ENCODE results near the gene SPRED2.
"Not testable (repeated sequence)": the region's sequence is repeated elsewhere in the genome, so short reads cannot be mapped to it uniquely, and the experiment has no call there.

SPRED2 gene

DNA sequence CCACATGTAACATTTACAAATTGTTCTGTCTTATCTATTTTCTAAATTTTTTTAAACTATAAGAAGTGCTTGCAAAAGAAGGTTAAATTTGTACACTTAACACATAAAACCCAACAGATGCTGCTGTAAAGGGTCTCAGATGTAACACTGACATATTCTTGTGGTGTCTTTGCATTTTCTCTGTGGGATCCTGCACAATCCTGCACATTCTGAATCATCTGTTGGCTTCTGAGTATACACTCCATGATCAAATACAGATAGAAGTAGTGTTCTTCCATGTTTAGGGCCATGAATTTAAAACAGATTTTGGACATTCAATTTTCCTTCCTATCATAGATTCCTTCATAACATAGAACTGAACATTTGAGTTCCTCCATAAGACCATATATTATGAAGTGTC is 89.0 kb downstream of the SPRED2 start:
- Histone ChIP-seq H3K27ac (ENCODE audit: insufficient read depth in 1 of 2, low read depth in 1 of 2, low read length in 2 of 2, poor library complexity in 1 of 2, severe bottlenecking in 2 of 2) (no peak overlapping the region), H3K36me3 (ENCODE audit: control insufficient read depth in 4 of 4, insufficient read depth in 4 of 4, low read length in 3 of 4) (peaks cover 0 to 5% (median 1%) of the 10 kb centered on the region in 4 experiments), H3K4me3 (ENCODE audit: control insufficient read depth in 1 of 7, extremely low read depth in 1 of 7, insufficient read depth in 4 of 7, low read depth in 2 of 7, low read length in 6 of 7) (no peak overlapping the region), H3K4me1 (ENCODE audit: control extremely low read depth in 1 of 4, control insufficient read depth in 4 of 4, insufficient read depth in 4 of 4, low read length in 3 of 4) (peaks cover 0 to 3% (median 0%) of the 10 kb centered on the region in 4 experiments), H3K27me3 (replicated peaks in 2 of 5; ENCODE audit: control insufficient read depth in 4 of 5, insufficient read depth in 5 of 5, low read length in 4 of 5) (no peaks in the 10 kb centered on the region), H3K9me3 (ENCODE audit: control extremely low read depth in 1 of 5, control insufficient read depth in 4 of 5, insufficient read depth in 2 of 5, low read depth in 1 of 5, low read length in 4 of 5) (no peaks in the 10 kb centered on the region)
- ChIA-PET POLR2A (no interaction called here), CTCF (no interaction called here)
- no peak for DNase-seq

DNA sequence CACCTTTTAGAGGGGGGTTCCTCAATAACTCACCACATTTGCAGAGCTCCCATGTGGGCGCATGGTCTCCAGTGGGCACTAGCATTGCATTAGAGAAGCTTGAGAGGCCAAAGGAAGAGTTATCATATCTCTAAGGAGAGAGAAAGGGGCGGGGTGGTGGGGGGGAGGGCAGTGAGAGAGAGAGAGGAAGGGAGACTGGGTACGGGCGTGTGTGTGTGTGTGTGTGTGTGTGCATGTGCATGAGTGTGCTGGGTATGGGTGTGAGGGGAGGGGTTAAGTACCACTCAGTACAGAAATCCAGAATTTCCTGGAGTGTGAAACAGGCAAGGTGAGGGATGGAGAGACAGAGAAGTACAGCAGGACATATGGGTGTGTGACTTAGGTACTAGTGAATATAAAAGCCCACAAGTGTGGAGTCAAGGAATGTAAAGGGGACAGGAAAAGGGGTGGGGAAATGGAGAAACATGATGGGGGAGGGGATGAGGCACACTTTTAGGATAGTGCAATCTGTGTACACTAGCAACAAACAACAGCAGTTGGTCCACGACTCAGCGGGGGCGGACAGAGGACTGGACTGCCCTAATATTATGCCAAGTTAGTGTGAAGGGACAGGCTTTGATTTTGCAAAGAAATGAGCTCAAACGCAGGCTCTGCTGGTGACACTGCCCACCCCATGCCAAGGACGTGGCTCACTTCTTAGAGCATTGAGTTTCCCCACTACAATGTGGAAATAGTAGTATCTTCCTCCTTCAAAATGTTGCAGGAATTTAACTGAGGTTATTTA is 91.3 kb downstream of the SPRED2 start:
- Histone ChIP-seq H3K27me3 (replicated peaks in 2 of 5; ENCODE audit: control insufficient read depth in 4 of 5, insufficient read depth in 5 of 5, low read length in 4 of 5) (no peaks in the 10 kb centered on the region), H3K27ac (ENCODE audit: insufficient read depth in 1 of 2, low read depth in 1 of 2, low read length in 2 of 2, poor library complexity in 1 of 2, severe bottlenecking in 2 of 2) (no peak overlapping the region), H3K4me1 (ENCODE audit: control extremely low read depth in 1 of 4, control insufficient read depth in 4 of 4, insufficient read depth in 4 of 4, low read length in 3 of 4) (peaks cover 0 to 3% (median 0%) of the 10 kb centered on the region in 4 experiments), H3K4me3 (ENCODE audit: control insufficient read depth in 1 of 7, extremely low read depth in 1 of 7, insufficient read depth in 4 of 7, low read depth in 2 of 7, low read length in 6 of 7) (no peak overlapping the region), H3K36me3 (ENCODE audit: control insufficient read depth in 4 of 4, insufficient read depth in 4 of 4, low read length in 3 of 4) (peaks cover 0 to 5% (median 1%) of the 10 kb centered on the region in 4 experiments), H3K9me3 (ENCODE audit: control extremely low read depth in 1 of 5, control insufficient read depth in 4 of 5, insufficient read depth in 2 of 5, low read depth in 1 of 5, low read length in 4 of 5) (no peaks in the 10 kb centered on the region)
- ChIA-PET POLR2A (no interaction called here), CTCF (interaction anchor here (0.6 to 1.8 kb wide), 2 partner anchors 30 to 290 kb away, joined by 3 to 4 read pairs; no protein-coding TSS in a partner anchor)
- no peak for DNase-seq
- 100% methylated on average over 4 of the region's 9 CpGs for WGBS (ENCODE audit: insufficient coverage)

GRCh38 chr2:65339648-65340047 is 92.8 kb downstream of the SPRED2 start:
- ChIA-PET POLR2A (no interaction called here), CTCF (interaction anchor here (1.8 kb wide), 1 partner anchor 28 kb away, joined by 4 read pairs; no protein-coding TSS in a partner anchor)
- H3K27ac ChIP-seq (ENCODE audit: insufficient read depth in 1 of 2, low read depth in 1 of 2, low read length in 2 of 2, poor library complexity in 1 of 2, severe bottlenecking in 2 of 2), result no peak overlapping the region
- H3K36me3 ChIP-seq (ENCODE audit: control insufficient read depth in 4 of 4, insufficient read depth in 4 of 4, low read length in 3 of 4), result peaks cover 0 to 5% (median 4%) of the 10 kb centered on the region in 4 experiments
- no peaks in the 10 kb centered on the region for H3K27me3 ChIP-seq (replicated peaks in 2 of 5; ENCODE audit: control insufficient read depth in 4 of 5, insufficient read depth in 5 of 5, low read length in 4 of 5)
- H3K4me3 ChIP-seq (ENCODE audit: control insufficient read depth in 1 of 7, extremely low read depth in 1 of 7, insufficient read depth in 4 of 7, low read depth in 2 of 7, low read length in 6 of 7), result no peak overlapping the region
- H3K9me3 ChIP-seq (ENCODE audit: control extremely low read depth in 1 of 5, control insufficient read depth in 4 of 5, insufficient read depth in 2 of 5, low read depth in 1 of 5, low read length in 4 of 5), result no peaks in the 10 kb centered on the region
- DNase-seq, result no peak
- H3K4me1 ChIP-seq (ENCODE audit: control extremely low read depth in 1 of 4, control insufficient read depth in 4 of 4, insufficient read depth in 4 of 4, low read length in 3 of 4), result peaks cover 0 to under 1% (median 0%) of the 10 kb centered on the region in 4 experiments

GRCh38 chr2:65338830-65339495 is 93.4 kb downstream of the SPRED2 start:
- H3K27ac ChIP-seq (ENCODE audit: insufficient read depth in 1 of 2, low read depth in 1 of 2, low read length in 2 of 2, poor library complexity in 1 of 2, severe bottlenecking in 2 of 2); H3K9me3 ChIP-seq (ENCODE audit: control extremely low read depth in 1 of 5, control insufficient read depth in 4 of 5, insufficient read depth in 2 of 5, low read depth in 1 of 5, low read length in 4 of 5); POLR2A ChIA-PET; DNase-seq; H3K4me3 ChIP-seq (ENCODE audit: control insufficient read depth in 1 of 7, extremely low read depth in 1 of 7, insufficient read depth in 4 of 7, low read depth in 2 of 7, low read length in 6 of 7); H3K4me1 ChIP-seq (ENCODE audit: control extremely low read depth in 1 of 4, control insufficient read depth in 4 of 4, insufficient read depth in 4 of 4, low read length in 3 of 4); H3K27me3 ChIP-seq (replicated peaks in 2 of 5; ENCODE audit: control insufficient read depth in 4 of 5, insufficient read depth in 5 of 5, low read length in 4 of 5); CTCF ChIA-PET: not testable (repeated sequence)
- peaks cover 0 to 11% (median 8%) of the 10 kb centered on the region in 4 experiments for H3K36me3 ChIP-seq (ENCODE audit: control insufficient read depth in 4 of 4, insufficient read depth in 4 of 4, low read length in 3 of 4)
- WGBS (ENCODE audit: insufficient coverage), result 91% methylated on average over 7 of the region's 39 CpGs

- H3K27me3 ChIP-seq (replicated peaks in 2 of 5; ENCODE audit: control insufficient read depth in 4 of 5, insufficient read depth in 5 of 5, low read length in 4 of 5); H3K4me1 ChIP-seq (ENCODE audit: control extremely low read depth in 1 of 4, control insufficient read depth in 4 of 4, insufficient read depth in 4 of 4, low read length in 3 of 4); H3K9me3 ChIP-seq (ENCODE audit: control extremely low read depth in 1 of 5, control insufficient read depth in 4 of 5, insufficient read depth in 2 of 5, low read depth in 1 of 5, low read length in 4 of 5); H3K27ac ChIP-seq (ENCODE audit: insufficient read depth in 1 of 2, low read depth in 1 of 2, low read length in 2 of 2, poor library complexity in 1 of 2, severe bottlenecking in 2 of 2); H3K4me3 ChIP-seq (ENCODE audit: control insufficient read depth in 1 of 7, extremely low read depth in 1 of 7, insufficient read depth in 4 of 7, low read depth in 2 of 7, low read length in 6 of 7); DNase-seq: not testable (repeated sequence)
- CTCF ChIA-PET, result interaction anchor here (1.0 kb wide), 1 partner anchor 41 kb away, joined by 3 read pairs; no protein-coding TSS in a partner anchor
- H3K36me3 ChIP-seq (ENCODE audit: control insufficient read depth in 4 of 4, insufficient read depth in 4 of 4, low read length in 3 of 4), result peaks cover 0 to 15% (median 10%) of the 10 kb centered on the region in 4 experiments
- POLR2A ChIA-PET, result interaction anchor here (0.7 kb wide), 1 partner anchor 13 kb away, joined by 3 read pairs; no protein-coding TSS in a partner anchor
- WGBS (ENCODE audit: insufficient coverage), result no CpG with 5 or more reads among the region's 11 CpGs
Measured at GRCh38 chr2:65337915-65338314, 94.5 kb downstream of the SPRED2 start.

DNA sequence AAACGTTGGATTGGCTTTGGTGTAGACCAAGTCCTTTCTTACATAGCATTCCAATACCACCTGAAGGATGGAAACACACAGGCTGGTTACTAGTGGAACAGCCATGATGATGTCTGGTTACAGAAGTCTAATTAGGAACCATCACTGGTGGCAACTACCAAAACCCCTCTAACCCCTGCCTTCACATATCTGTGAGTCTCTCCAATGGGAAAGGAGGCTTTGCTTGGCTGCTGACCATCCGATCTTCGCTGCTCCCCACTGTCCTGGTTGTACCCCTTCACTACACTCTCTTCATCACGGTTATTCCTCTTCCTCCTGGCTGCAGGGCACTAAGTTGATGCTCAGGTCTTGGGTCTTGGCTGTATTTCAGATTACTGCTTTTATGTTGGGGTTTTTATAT is 97.7 kb downstream of the SPRED2 start:
- 100% methylated on average over 3 of the region's 4 CpGs for WGBS (ENCODE audit: insufficient coverage)
- POLR2A ChIA-PET, result no interaction called here
- no peak for DNase-seq

More for the DNA sequence above, 97.7 kb downstream of the SPRED2 start:
- CTCF ChIA-PET, result no interaction called here
- Histone ChIP-seq H3K4me1 (ENCODE audit: control extremely low read depth in 1 of 4, control insufficient read depth in 4 of 4, insufficient read depth in 4 of 4, low read length in 3 of 4) (no peaks in the 10 kb centered on the region), H3K36me3 (ENCODE audit: control insufficient read depth in 4 of 4, insufficient read depth in 4 of 4, low read length in 3 of 4) (peaks cover 0 to 25% (median 22%) of the 10 kb centered on the region in 4 experiments), H3K27ac (ENCODE audit: insufficient read depth in 1 of 2, low read depth in 1 of 2, low read length in 2 of 2, poor library complexity in 1 of 2, severe bottlenecking in 2 of 2) (no peak overlapping the region), H3K27me3 (replicated peaks in 2 of 5; ENCODE audit: control insufficient read depth in 4 of 5, insufficient read depth in 5 of 5, low read length in 4 of 5) (no peaks in the 10 kb centered on the region), H3K9me3 (ENCODE audit: control extremely low read depth in 1 of 5, control insufficient read depth in 4 of 5, insufficient read depth in 2 of 5, low read depth in 1 of 5, low read length in 4 of 5) (no peaks in the 10 kb centered on the region), H3K4me3 (ENCODE audit: control insufficient read depth in 1 of 7, extremely low read depth in 1 of 7, insufficient read depth in 4 of 7, low read depth in 2 of 7, low read length in 6 of 7) (no peak overlapping the region)

Data from common myeloid progenitor, CD34-positive (primary cell).